Tongue (tissue), 2 donors: ENCODE data around the gene C1QTNF5. TPM values are rescaled to one million over a fixed set of nuclear protein-coding genes. Genes with fewer than 3 reads are reported as not detected.
A peak's percentile ranks its signal among the peaks of the same experiment; 100 is the strongest.

Source experiments
- DNase-seq: peaks from one replicate; pipeline ENCODE4 v3.0.0-alpha.2; 2015
- total RNA-seq: library from RNA; depleted of rRNA; stranded (reverse); fragments of >200 nt; gene quantifications from one replicate; pipeline ENCODE4 v1.2.3, GENCODE V29; 2014

The C1QTNF5 gene
- total RNA-seq, 1 donor from 2014 or later = 24.8 TPM

DNA sequence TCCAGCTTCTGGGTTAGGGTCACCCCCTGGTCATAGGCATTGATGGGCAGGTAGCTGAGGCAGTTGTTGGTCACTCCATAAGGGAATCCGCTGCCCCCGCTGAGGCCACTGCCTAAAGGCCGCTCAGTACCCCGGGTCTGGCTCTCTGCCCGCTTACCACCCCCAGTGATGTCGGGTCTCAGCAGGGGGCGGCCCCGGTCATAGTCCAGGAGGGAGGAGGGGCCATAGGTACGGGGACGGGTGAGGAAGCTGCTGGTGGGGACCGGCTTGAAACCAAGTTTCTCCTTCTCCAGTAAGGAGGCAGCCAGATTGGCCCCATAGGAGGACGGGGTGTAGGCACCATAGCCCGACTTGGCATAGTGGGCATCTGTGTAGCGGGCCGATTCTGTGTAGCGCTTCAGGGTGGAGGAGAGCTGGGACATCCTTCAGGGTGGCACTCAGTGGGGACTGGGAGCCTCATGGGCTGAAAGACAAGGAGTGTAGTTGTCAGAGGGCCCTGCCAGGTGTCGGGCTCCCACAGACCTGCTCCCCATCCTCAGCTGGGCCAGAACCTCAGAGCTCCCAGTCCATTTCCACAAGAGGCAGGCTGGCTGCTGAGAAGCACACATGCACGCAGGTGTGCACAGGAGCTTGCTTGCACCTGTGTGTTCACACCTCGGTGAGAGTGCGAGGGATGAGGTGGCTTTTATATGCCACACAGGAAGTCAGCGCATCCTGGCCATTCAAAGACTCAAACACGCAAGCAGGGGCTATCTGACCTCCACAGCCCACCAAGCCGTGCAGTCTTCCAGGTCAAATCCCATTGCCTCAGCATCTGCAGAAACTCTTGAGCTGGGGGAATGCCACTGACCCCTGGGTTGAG lies 32.6 kb upstream of the C1QTNF5 start:
- no peak for DNase-seq

DNA sequence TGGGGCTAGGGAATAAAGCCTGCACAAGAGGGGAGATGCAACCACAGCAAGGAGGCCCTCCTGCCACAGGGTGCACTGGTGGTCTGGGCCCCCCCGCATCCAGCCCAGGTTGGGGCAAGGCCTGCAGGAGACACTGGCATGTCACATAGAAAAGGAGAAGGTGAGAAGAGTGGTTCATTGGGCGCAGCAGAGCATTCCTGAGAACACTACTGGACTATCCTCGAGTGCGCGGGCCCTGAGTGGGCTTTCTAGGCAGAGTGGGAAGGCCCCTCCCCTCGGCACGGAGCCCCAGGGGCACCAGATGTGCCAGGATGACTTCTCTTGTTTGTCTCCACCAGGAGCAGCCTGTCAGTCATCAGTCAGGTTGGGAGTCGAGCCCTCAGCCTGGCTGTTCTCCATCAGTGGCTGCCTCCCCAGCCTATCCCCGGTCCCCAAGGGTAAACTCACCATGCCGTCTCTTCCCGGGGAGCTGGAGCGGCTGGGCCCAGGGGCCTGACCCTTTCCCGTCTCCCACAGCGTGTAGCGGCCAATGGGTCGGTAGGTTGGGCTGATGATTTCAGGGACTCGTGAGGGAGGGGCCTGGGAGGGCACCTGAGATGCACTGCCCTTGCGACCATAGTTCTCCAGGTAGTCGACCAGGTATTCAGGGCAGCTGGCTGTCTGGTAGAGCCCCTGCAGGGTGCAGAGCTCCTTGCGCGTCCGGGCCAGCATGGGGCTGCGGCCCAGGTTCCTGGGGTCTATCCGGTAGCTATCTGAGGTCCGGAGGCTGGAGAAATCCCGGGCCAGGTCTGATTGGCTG lies 31.8 kb upstream of the C1QTNF5 start:
- no peak for DNase-seq

DNA sequence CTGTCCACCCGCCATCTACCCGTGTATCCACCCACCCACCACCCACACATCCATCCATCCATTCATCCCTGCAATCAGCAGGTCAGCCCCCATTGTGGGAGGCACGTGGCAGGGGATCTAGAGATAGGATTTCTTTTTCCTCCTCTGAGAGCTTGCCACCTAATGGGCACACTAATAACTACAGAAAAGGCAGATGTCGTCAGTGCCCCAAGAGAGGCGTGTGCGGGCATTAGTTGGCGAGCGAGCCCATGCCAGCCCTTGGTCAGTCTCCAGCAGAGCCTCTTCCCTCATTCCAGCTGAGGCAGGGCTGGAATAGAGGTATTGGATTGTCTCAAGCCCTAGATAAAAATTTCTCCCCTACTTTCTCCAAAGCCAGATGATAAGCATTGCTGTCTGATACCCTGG lies 31.1 kb upstream of the C1QTNF5 start:
- DNase-seq = peak; percentile 88

- no peak for DNase-seq
Observed at GRCh38 chr11:119371067-119371601, 30.5 kb upstream of the C1QTNF5 start.

DNA sequence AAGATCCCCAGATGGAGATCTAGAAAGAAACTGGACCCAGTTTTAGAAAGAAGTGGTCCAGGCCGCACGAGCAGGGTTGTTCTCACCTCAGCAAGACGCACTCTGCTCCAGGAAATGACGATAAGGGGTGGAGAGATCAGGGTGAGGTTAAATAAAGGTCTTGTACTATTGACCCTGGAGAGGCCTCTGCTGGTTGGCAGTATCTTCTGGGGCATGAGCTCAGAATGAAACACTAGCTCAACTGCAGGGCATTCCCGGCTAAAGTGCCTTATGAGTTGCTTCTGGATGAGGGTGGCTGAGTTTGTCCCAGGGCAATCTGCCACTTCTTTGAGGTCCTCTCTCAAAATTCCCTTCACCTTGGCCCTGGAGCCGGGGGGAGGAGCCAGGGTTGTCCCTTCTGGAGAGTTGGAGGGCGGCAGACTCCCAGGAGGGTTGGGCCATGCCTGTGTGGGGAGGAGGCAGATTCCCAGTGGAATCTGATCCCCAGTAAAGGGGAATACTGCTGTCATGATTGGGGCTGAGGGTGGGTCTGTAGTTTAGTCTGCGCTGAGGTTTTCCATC lies 29.9 kb upstream of the C1QTNF5 start:
- DNase-seq = peak; percentile 74

GRCh38 chr11:119369132-119369925 lies 28.6 kb upstream of the C1QTNF5 start:
- peak; percentile 38 for DNase-seq

- peak; percentile 96 for DNase-seq
Observed at GRCh38 chr11:119368121-119369034, 27.7 kb upstream of the C1QTNF5 start.

DNA sequence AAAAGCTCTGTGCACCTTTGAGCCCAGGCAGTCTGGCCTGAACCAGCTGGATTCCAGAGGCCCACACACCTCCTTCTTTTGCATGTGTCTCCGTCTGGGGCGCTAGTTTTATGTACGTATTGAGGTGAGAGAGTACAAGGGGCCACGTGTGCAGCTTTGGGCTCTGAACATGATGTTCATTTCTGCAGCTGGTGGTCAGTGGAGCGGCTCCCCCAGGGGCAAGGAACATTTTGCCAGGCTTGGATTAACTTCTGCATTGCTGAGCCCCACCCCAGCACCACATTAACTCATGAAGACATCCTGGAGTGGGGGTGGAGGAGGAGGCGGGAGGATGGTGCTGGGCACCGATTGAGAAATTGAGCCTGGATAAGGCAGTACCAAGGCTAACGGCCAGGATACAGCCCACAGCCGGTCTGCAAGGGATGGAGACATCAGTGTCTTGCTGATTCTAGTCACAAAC lies 27.0 kb upstream of the C1QTNF5 start:
- DNase-seq = peak; percentile 57

DNA sequence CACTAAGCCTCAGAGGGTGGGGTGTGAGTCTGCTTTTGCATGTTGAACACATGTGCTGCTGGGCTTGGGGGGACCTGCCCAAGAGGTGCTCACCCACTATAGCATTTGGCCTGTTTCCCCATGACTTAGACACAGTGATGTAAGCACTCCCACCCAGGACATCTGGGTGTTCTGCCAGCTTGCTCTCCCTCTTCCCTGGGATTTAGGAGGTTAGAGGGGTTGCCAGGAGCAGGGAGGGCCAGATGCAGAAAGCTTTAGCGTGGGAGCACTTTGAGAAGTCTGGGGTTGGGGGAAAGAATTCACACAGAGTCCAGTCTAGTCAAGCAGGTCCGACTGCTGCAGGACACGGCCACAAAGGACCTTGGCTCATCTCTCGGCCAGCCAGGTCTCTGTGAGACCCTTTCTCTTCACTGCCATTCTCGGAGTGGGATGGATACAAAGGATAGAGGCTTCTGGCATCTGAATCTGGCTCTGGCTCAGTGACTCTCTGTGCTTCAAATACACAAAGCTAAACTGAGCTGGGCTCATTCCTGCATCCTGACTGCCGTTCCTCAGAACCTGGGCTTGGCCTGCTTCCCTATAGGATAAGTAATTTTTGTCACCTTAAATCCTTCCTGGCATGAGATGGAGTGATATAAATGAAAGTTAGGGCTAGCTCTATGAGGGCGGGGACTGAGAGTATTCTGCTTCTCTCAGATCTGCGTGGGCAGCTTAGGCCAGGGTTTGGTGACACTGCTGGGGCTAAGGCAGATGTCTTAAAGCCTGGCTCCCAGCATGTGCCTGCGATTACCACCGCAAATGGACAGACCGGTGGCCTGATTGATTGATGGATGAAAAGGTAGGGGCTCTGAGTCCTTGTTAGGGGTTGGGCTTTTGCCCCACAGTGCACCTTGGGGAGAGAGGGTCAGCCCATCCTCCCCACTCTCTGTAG lies 26.3 kb upstream of the C1QTNF5 start:
- DNase-seq = peak; percentile 29

DNA sequence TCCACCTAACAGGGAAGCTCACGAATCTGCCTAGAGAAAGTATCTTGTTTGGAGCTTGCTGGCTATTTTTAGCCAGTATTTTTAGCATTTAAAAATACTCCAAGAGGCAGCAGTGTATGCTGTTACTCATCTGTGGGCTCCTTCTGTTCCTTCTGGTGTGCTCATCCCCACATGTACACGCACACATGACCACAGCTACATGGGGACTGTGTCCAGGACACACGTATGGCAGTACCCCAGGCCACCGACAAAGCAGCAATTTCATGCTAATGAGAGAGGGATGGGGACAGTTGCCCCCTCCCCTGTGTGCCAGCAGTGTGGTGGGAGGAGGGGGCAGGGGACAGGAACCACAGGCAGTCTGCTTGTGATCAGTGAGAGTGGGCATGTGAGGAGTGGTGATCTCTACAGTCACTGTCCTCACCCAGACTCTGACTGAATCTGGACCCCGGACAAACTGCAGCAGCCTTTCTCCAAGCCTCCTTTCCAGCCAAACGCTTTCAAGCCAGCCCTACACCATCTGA lies 24.4 kb upstream of the C1QTNF5 start:
- DNase-seq = peak; percentile 61

GRCh38 chr11:119363851-119364590 lies 23.3 kb upstream of the C1QTNF5 start:
- DNase-seq = peak; percentile 81

- no peak for DNase-seq
Observed at GRCh38 chr11:119363081-119363850, 22.6 kb upstream of the C1QTNF5 start.

- DNase-seq = no peak
Observed at GRCh38 chr11:119362741-119363080, 22.0 kb upstream of the C1QTNF5 start.

DNA sequence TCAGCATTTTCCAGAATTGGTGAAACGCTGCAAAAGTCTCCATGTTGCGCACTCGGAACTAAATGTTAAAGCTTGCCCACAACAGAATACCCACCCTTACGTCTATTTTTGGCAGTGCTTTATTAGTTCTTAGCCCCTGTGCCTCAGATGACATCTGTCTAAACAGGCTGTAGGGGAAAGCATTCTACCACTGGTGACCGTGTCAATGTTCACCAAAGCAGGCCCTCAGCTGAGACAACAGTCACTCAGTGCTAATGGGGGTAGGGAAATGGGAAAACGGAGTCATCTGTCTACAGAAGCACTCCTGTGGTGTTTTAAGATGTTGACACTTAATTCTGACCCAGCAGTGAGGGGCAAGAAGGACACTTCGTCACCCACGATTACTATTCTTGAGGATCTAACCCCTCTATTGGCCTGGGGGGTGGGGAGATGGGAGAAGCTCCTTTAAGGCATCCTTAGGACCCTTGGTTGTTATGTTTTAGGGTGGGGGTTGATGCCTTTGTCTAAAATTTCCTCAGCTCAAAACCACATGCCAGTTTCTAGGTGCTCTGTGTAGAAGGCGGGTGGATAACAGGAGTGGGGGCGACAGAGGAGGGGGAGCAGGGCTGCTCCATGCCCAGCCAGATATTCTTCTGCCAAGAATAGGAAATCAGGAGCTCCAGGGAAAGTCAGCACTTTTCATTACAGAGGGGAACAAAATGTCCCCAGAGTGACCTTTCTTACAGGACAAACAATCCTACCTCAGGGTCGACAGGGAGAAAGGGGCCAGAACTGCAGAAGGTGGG lies 21.4 kb upstream of the C1QTNF5 start:
- DNase-seq = peak; percentile 60

DNA sequence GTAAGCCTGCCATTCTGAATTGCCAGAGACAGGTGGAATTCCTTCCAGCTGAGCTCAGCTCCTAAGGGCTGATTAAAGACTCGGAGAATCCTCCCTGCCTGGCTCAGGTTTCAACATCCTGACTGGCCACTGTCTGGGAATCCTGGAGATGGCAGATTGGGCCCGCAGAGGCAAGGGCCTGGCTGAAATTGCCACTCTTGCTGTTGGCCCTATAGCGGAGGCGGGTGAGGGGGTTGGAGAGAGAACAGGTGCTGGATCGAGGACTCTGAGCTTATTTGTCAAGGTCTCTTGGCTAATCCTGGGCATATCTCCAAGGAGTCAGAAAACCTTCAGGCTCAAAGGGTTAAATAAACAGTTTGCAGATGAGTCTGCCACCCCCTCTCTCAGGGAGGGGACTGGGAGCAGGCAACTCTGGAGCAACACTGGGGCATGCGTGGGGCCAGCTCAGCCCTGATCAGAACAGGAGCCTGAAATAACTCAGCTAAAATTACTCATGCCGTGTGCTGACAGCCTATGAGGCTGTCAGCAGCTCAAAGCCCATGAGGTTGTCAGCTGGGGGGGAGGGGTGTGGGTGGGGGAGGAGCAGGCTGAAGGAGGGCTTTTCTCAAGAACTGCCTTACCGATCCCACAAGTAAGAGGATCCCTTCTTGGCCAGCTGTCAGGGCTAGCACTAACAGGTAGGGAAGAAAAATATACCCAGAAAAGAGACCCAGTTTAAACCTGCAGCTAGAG lies 20.5 kb upstream of the C1QTNF5 start:
- peak; percentile 88 for DNase-seq
